ENCODE measurements around the gene EIF1AD.

DNA sequence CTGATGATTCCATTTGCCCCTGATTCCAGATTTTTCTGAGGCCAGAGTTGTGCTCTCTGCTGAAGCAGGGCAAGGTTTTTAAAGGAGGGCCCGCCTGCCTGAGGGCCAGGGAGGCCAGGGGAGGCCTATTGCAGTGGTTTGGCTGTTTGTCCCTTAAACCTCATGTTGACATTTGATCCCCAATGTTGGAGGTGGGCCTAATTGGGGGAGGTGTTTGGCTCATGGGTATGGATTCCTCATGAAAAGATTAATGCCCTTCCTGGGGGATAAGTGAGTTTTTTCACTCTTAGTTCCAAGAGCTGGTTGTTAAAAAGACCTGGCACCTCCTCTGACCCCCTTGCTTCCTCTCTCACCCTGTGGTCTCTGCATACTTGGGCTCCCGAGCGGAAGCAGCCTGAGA lies 37.8 kb upstream of the EIF1AD start:
- TF ChIP-seq CTCF (IDR thresholded peaks at IDR 0.05; ENCODE audit: low read length) = no peak
- TF ChIP-seq EZH2phosphoT487 (IDR thresholded peaks at IDR 0.05; ENCODE audit: low read length) = no peak
- no peak for TF ChIP-seq EZH2 (optimal IDR thresholded peaks at IDR 0.05; ENCODE audit: low read depth, low read length)
